Measurements from ENCODE around the gene RAB11A.

RAB11A gene

GRCh38 chr15:65887565-65887964 lies 18.3 kb downstream of the RAB11A start:
- DNase-seq (ENCODE audit: low spot score), result no peak

GRCh38 chr15:65888981-65889380 lies 19.7 kb downstream of the RAB11A start:
- no peak for DNase-seq (ENCODE audit: low spot score)

- no peak for DNase-seq (ENCODE audit: low spot score)
Measured at GRCh38 chr15:65893060-65893459, 23.8 kb downstream of the RAB11A start.

- no peak for DNase-seq (ENCODE audit: low spot score)
Measured at GRCh38 chr15:65896236-65896635, 26.9 kb downstream of the RAB11A start.

GRCh38 chr15:65900488-65900887 lies 31.2 kb downstream of the RAB11A start:
- no peak for DNase-seq (ENCODE audit: low spot score)

- DNase-seq (ENCODE audit: low spot score), result no peak
Measured at GRCh38 chr15:65901336-65901735, 32.0 kb downstream of the RAB11A start.

GRCh38 chr15:65901836-65902235 lies 32.5 kb downstream of the RAB11A start:
- DNase-seq (ENCODE audit: low spot score), result no peak

GRCh38 chr15:65902373-65902772 lies 33.1 kb downstream of the RAB11A start:
- DNase-seq (ENCODE audit: low spot score), result no peak

GRCh38 chr15:65903296-65904073 lies 34.2 kb downstream of the RAB11A start:
- no peak for DNase-seq (ENCODE audit: low spot score)

GRCh38 chr15:65904301-65904700 lies 35.0 kb downstream of the RAB11A start:
- no peak for DNase-seq (ENCODE audit: low spot score)

- no peak for DNase-seq (ENCODE audit: low spot score)
Measured at GRCh38 chr15:65906396-65906795, 37.1 kb downstream of the RAB11A start.

GRCh38 chr15:65907661-65908060 lies 38.4 kb downstream of the RAB11A start:
- DNase-seq (ENCODE audit: low spot score), result no peak

GRCh38 chr15:65908876-65909275 lies 39.6 kb downstream of the RAB11A start:
- no peak for DNase-seq (ENCODE audit: low spot score)

GRCh38 chr15:65909831-65910230 lies 40.5 kb downstream of the RAB11A start:
- no peak for DNase-seq (ENCODE audit: low spot score)

GRCh38 chr15:65910341-65910740 lies 41.0 kb downstream of the RAB11A start:
- no peak for DNase-seq (ENCODE audit: low spot score)

- no peak for DNase-seq (ENCODE audit: low spot score)
Measured at GRCh38 chr15:65912235-65912634, 42.9 kb downstream of the RAB11A start.

GRCh38 chr15:65913631-65914199 lies 44.4 kb downstream of the RAB11A start:
- no peak for DNase-seq (ENCODE audit: low spot score)

- no peak for DNase-seq (ENCODE audit: low spot score)
Measured at GRCh38 chr15:65914386-65914785, 45.1 kb downstream of the RAB11A start.

GRCh38 chr15:65914981-65915925 lies 46.0 kb downstream of the RAB11A start:
- DNase-seq (ENCODE audit: low spot score), result no peak

GRCh38 chr15:65916041-65916663 lies 46.9 kb downstream of the RAB11A start:
- no peak for DNase-seq (ENCODE audit: low spot score)

GRCh38 chr15:65916664-65917406 lies 47.5 kb downstream of the RAB11A start:
- peak; percentile 82 for DNase-seq (ENCODE audit: low spot score)

- no peak for DNase-seq (ENCODE audit: low spot score)
Measured at GRCh38 chr15:65917407-65917756, 48.1 kb downstream of the RAB11A start.

All from HuH-7 (cell line).